Loucy (cell line): ENCODE results near the gene SERTAD1.

Experiments
- CTCF ChIP-seq: fragments of 200-600 bp; sonication (generic); conservative IDR thresholded peaks from 2 replicates; pipeline ENCODE4 v1.5.1; 2014; ENCODE audit warnings: mild to moderate bottlenecking, antibody characterized with exemption, low read length
- EZH2phosphoT487 ChIP-seq: fragments of 200-600 bp; IDR thresholded peaks from 2 replicates; pipeline ENCODE4 v1.6.1; 2018; ENCODE audit warnings: antibody characterized with exemption, mild to moderate bottlenecking, moderate library complexity, borderline replicate concordance

- TF ChIP-seq CTCF: no peak
- no peak for TF ChIP-seq EZH2phosphoT487
Observed at GRCh38 chr19:40371802-40372122, 54.0 kb downstream of the SERTAD1 start.
